SIG-M5 (cell line): ENCODE results near the gene C1orf174.
"Not testable (repeated sequence)": the region's sequence is repeated elsewhere in the genome, so short reads cannot be mapped to it uniquely, and the experiment has no call there.

Source experiments
- DNase-seq: peaks from one replicate; lab custom pipeline; 2025; lab: John Stamatoyannopoulos, UW

Gene C1orf174

GRCh38 chr1:3925762-3926161 lies 25.7 kb upstream of the C1orf174 start:
- no peak for DNase-seq

- DNase-seq: no peak
These were observed 25.2 kb upstream of the C1orf174 start for GRCh38 chr1:3925256-3925655.

DNA sequence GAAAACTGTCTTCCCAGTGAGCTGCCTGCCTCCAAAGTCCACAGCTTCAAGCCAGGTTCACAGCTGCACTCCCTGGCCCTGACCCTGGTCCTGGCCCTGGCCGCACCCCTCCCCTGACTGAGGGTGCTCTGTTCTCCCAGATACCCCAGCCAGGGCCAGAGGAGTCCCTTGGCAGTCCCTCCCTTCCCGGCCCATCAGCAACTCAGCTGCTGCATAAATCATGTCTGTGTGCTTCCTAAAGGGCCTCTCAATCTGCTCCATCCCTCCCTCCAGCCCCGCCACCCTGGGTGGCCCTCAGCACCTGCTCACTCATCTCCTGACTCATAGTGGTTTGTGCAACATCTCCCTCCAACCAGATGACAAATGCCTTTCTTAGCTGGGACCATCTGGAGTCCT lies 24.8 kb upstream of the C1orf174 start:
- no peak for DNase-seq

DNA sequence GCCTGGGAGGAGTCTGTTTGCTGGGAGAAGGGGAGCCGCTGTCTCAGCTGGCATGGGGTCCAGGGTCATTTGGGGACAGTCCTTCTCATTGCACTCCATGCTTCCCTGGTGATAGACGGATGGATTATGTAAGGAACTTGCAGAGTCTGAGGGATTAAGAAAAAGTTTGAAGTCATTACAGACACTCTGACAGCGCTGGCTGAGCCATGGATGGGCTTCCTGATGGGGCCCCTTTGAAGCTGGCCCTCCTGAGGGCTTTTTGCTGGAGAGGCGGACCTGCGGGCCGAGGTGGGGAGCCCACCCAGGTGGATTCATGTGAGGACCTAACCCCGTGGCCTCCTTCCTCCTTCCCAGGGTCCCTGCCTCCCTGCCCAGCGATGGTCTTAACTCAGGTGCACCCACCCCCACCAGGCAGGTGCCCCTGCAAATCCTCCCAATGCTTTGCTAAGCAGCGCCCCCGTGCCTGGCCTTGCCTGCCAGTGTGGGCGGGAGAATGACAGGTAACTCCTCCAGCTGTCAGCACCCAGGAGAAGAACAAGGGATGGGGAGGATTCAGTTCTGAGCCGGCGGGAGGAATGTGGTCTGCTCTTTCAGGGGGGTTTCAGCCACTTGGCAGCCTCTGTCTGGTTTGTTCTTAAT lies 24.2 kb upstream of the C1orf174 start:
- no peak for DNase-seq

DNA sequence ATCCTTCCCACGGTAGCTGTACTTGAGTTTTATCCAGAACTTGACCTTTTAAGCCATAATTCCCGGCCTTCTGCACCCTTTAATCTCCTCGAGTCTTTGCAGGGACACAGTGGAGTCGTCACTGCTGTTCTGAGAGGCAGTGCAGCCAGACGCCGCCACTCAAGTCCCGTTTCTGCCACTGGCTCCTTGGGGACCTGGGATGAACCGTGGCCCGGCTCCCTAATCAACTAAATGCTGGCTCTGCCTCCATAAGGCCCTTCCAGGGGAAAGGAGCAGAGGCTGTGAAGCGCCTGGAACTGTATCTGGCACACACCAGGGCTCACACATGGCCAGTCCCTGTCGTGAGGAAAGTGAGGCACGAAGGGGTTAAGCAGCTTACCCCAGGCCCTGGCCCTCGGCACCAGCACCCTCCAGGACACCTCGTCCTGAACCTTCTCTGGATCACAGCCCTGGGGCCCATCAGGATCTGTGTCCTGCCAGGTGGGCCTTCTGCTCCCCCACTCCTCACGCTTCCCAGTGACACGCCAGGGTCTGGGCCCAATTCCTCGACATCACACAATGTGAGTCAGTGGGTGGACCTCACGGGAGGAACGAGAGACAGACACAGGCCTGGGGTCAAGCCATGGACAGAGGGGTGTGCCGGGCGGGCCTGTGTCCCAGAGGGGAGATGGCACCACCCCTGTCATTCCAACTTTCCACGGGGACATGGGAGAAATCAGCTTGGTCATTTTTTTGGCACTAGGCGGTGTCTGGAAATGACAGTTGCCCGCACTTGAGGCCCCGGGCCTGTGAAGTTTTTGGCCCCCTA lies 23.5 kb upstream of the C1orf174 start:
- no peak for DNase-seq

GRCh38 chr1:3922851-3923250 lies 22.8 kb upstream of the C1orf174 start:
- no peak for DNase-seq

- no peak for DNase-seq
These were observed 22.2 kb upstream of the C1orf174 start for GRCh38 chr1:3922201-3922725.

DNA sequence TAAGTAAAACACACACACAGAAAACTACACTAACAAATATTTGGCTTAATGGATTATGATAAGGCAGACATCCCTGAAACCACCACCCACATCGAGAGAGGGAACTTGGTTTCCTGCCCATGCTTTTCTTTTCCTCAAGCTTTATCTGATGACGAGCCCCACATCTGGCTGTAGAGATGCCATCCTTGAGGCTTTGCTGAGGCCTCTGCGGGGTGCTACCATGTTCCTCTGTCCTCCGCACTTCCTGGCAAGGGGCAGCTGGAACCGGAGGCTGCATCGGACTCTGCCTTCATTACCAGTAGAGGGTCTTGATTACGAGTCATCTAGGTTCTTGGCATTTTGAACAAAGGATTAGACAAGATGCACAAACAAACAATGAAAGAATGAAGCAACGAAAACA lies 21.7 kb upstream of the C1orf174 start:
- DNase-seq: no peak

DNA sequence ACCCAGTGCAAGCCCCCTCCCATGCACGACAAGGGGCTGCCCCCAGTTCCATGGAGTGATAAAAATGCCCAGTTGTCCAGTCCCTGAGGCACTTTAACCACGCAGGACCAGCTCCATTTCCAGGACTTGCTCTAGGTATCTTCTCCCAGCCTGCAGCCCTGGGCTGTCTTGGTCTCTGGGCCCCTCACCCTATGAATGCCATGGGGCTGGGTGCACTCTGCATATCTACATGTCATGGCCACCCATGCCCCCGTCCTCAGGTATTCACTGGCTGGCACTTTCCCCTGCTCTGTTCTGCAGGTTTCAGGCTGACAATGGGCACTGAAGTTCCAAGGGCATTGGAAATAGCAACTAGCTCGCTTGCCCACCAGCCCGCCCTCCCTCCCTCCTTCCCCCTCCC lies 19.6 kb upstream of the C1orf174 start:
- DNase-seq: no peak

GRCh38 chr1:3918966-3919611 lies 19.0 kb upstream of the C1orf174 start:
- no peak for DNase-seq

GRCh38 chr1:3918359-3918758 lies 18.3 kb upstream of the C1orf174 start:
- DNase-seq: not testable (repeated sequence)

GRCh38 chr1:3917761-3918160 lies 17.7 kb upstream of the C1orf174 start:
- no peak for DNase-seq

GRCh38 chr1:3915551-3916121 lies 15.6 kb upstream of the C1orf174 start:
- no peak for DNase-seq

DNA sequence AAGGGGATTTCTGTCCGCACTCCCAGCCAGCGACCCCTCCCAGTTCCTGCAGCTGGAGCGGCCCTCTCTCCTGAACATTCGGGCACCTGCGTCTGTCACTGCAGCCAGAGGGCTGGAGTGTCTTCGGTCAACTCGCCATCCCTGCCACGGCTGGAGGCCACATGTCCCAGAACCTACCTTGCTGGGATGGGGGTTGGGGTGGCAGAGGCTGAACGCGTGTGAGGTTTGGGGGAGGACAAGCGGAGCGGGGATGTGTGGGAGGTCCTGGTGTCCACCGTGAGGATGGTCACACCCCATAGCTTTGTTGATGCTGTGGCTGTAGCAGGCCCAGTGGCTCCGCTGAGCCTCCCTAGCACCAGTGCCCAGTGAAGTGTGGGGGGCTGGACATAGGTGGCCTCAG lies 14.8 kb upstream of the C1orf174 start:
- no peak for DNase-seq

- DNase-seq: no peak
These were observed 14.3 kb upstream of the C1orf174 start for GRCh38 chr1:3914331-3914851.

GRCh38 chr1:3912809-3913685 lies 13.0 kb upstream of the C1orf174 start:
- DNase-seq: no peak

GRCh38 chr1:3911981-3912808 lies 12.1 kb upstream of the C1orf174 start:
- no peak for DNase-seq

GRCh38 chr1:3910857-3911845 lies 11.1 kb upstream of the C1orf174 start:
- no peak for DNase-seq

GRCh38 chr1:3910049-3910731 lies 10.1 kb upstream of the C1orf174 start:
- DNase-seq: no peak
